Measurements from ENCODE around the gene ZNF500. TPM values are rescaled to one million over a fixed set of nuclear protein-coding genes. Genes with fewer than 3 reads are reported as not detected.
A peak's percentile ranks its signal among the peaks of the same experiment; 100 is the strongest.

The ZNF500 gene
- total RNA-seq, 1 donor from 2014 or later = 14.6 TPM

- H3K4me3 ChIP-seq (ENCODE audit: insufficient read depth, low read depth, low read length) = no peak overlapping the region
- Mint-ChIP-seq H3K27me3 (ENCODE audit: low read depth, unreplicated experiment) (no peaks in the 10 kb centered on the region), H3K4me3 (ENCODE audit: unreplicated experiment) (peak overlapping the region; percentile 31), H3K27ac (ENCODE audit: unreplicated experiment) (no peak overlapping the region), H3K4me1 (ENCODE audit: low read depth, unreplicated experiment) (no peaks in the 10 kb centered on the region), H3K9me3 (ENCODE audit: unreplicated experiment) (peaks cover 2% of the 10 kb centered on the region), H3K36me3 (ENCODE audit: low read depth, unreplicated experiment) (peaks cover 39% of the 10 kb centered on the region)
- no peak overlapping the region for H3K9ac ChIP-seq (ENCODE audit: low read length)
- H3K4me1 ChIP-seq (ENCODE audit: insufficient read depth, low read length) = no peaks in the 10 kb centered on the region
- no peaks in the 10 kb centered on the region for H3K27me3 ChIP-seq (ENCODE audit: insufficient read depth, low read length)
- H2AFZ ChIP-seq (ENCODE audit: low read depth, low read length) = no peak overlapping the region
- FAIRE-seq (no peak), DNase-seq (ENCODE audit: low read depth) (no peak)
- no peak overlapping the region for H3K4me2 ChIP-seq (ENCODE audit: low read length)
- H3K27ac ChIP-seq (ENCODE audit: low read depth, low read length) = no peak overlapping the region
- H3K79me2 ChIP-seq (ENCODE audit: insufficient read depth, low read length) = peaks cover 21% of the 10 kb centered on the region
- peaks cover 14% of the 10 kb centered on the region for H3K36me3 ChIP-seq (ENCODE audit: insufficient read depth, low read length)
- peaks cover 29% of the 10 kb centered on the region for H4K20me1 ChIP-seq (ENCODE audit: insufficient read depth, low read length)
- TF ChIP-seq, protein P1, sequence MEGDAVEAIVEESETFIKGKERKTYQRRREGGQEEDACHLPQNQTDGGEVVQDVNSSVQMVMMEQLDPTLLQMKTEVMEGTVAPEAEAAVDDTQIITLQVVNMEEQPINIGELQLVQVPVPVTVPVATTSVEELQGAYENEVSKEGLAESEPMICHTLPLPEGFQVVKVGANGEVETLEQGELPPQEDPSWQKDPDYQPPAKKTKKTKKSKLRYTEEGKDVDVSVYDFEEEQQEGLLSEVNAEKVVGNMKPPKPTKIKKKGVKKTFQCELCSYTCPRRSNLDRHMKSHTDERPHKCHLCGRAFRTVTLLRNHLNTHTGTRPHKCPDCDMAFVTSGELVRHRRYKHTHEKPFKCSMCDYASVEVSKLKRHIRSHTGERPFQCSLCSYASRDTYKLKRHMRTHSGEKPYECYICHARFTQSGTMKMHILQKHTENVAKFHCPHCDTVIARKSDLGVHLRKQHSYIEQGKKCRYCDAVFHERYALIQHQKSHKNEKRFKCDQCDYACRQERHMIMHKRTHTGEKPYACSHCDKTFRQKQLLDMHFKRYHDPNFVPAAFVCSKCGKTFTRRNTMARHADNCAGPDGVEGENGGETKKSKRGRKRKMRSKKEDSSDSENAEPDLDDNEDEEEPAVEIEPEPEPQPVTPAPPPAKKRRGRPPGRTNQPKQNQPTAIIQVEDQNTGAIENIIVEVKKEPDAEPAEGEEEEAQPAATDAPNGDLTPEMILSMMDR (IDR thresholded peaks at IDR 0.05; ENCODE audit: insufficient read depth, low read depth, low read length) = no peak
- no peak for TF ChIP-seq EZH2 (IDR thresholded peaks at IDR 0.05; ENCODE audit: insufficient read depth, low read length)
- H3K9me3 ChIP-seq (ENCODE audit: insufficient read depth, low read depth, low read length) = no peaks in the 10 kb centered on the region
Observed at GRCh38 chr16:4760221-4760910, 6.6 kb downstream of the ZNF500 start.

- Histone ChIP-seq H3K27me3 (ENCODE audit: insufficient read depth, low read length) (no peaks in the 10 kb centered on the region), H3K36me3 (ENCODE audit: insufficient read depth, low read length) (peaks cover 23% of the 10 kb centered on the region), H2AFZ (ENCODE audit: low read depth, low read length) (no peak overlapping the region), H3K4me3 (ENCODE audit: insufficient read depth, low read depth, low read length) (no peak overlapping the region), H3K4me1 (ENCODE audit: insufficient read depth, low read length) (no peaks in the 10 kb centered on the region), H3K9ac (ENCODE audit: low read length) (no peak overlapping the region), H3K79me2 (ENCODE audit: insufficient read depth, low read length) (peaks cover 5% of the 10 kb centered on the region), H3K27ac (ENCODE audit: low read depth, low read length) (no peak overlapping the region), H3K9me3 (ENCODE audit: insufficient read depth, low read depth, low read length) (no peaks in the 10 kb centered on the region), H3K4me2 (ENCODE audit: low read length) (no peak overlapping the region), H4K20me1 (ENCODE audit: insufficient read depth, low read length) (peaks cover 25% of the 10 kb centered on the region)
- DNase-seq (ENCODE audit: low read depth) (no peak), FAIRE-seq (no peak)
- Mint-ChIP-seq H3K9me3 (ENCODE audit: unreplicated experiment) (peaks cover 2% of the 10 kb centered on the region), H3K36me3 (ENCODE audit: low read depth, unreplicated experiment) (peaks cover 31% of the 10 kb centered on the region), H3K27me3 (ENCODE audit: low read depth, unreplicated experiment) (no peaks in the 10 kb centered on the region), H3K4me1 (ENCODE audit: low read depth, unreplicated experiment) (no peaks in the 10 kb centered on the region), H3K4me3 (ENCODE audit: unreplicated experiment) (no peak overlapping the region), H3K27ac (ENCODE audit: unreplicated experiment) (no peak overlapping the region)
- TF ChIP-seq EZH2 (IDR thresholded peaks at IDR 0.05; ENCODE audit: insufficient read depth, low read length) = no peak
- TF ChIP-seq, protein P1 (IDR thresholded peaks at IDR 0.05; ENCODE audit: insufficient read depth, low read depth, low read length) = no peak
Observed at GRCh38 chr16:4755687-4756086, 11.3 kb downstream of the ZNF500 start.

DNA sequence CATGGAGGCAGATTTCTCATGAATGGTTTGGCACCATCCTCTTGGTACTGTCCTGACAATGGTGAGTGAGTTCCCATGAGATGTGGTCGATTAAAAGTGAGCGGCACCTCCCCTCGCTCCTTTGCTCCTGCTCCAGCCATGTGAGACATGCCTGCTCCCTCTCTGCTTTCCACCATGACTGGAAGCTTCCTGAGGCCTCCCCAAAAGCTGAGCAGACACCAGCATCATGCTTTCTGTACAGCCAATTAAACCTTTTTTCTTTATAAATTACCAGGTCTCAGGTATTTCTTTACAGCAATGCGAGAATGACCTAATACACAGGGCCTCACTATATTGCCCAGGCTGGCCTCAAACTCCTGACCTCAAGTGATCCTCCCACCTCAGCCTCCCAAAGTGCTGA lies 12.1 kb downstream of the ZNF500 start:
- H3K4me1 Mint-ChIP-seq (ENCODE audit: low read depth, unreplicated experiment) = no peaks in the 10 kb centered on the region
- no peak overlapping the region for H3K4me3 Mint-ChIP-seq (ENCODE audit: unreplicated experiment)
- H3K36me3 Mint-ChIP-seq (ENCODE audit: low read depth, unreplicated experiment) = peaks cover 25% of the 10 kb centered on the region

More for the DNA sequence above, 12.1 kb downstream of the ZNF500 start:
- Histone ChIP-seq H4K20me1 (ENCODE audit: insufficient read depth, low read length) (peaks cover 22% of the 10 kb centered on the region), H3K36me3 (ENCODE audit: insufficient read depth, low read length) (peaks cover 20% of the 10 kb centered on the region), H3K4me2 (ENCODE audit: low read length) (no peak overlapping the region), H3K27ac (ENCODE audit: low read depth, low read length) (no peak overlapping the region), H2AFZ (ENCODE audit: low read depth, low read length) (no peak overlapping the region), H3K9ac (ENCODE audit: low read length) (no peak overlapping the region), H3K4me3 (ENCODE audit: insufficient read depth, low read depth, low read length) (no peak overlapping the region), H3K9me3 (ENCODE audit: insufficient read depth, low read depth, low read length) (no peaks in the 10 kb centered on the region), H3K79me2 (ENCODE audit: insufficient read depth, low read length) (peaks cover 5% of the 10 kb centered on the region), H3K27me3 (ENCODE audit: insufficient read depth, low read length) (no peaks in the 10 kb centered on the region), H3K4me1 (ENCODE audit: insufficient read depth, low read length) (no peaks in the 10 kb centered on the region)
- DNase-seq (ENCODE audit: low read depth) (no peak), FAIRE-seq (no peak)
- Mint-ChIP-seq H3K27me3 (ENCODE audit: low read depth, unreplicated experiment) (no peaks in the 10 kb centered on the region), H3K9me3 (ENCODE audit: unreplicated experiment) (peaks cover 2% of the 10 kb centered on the region), H3K27ac (ENCODE audit: unreplicated experiment) (no peak overlapping the region)
- no peak for TF ChIP-seq EZH2 (IDR thresholded peaks at IDR 0.05; ENCODE audit: insufficient read depth, low read length)
- TF ChIP-seq, protein P1 (IDR thresholded peaks at IDR 0.05; ENCODE audit: insufficient read depth, low read depth, low read length) = no peak

Data from astrocyte (in vitro differentiated cells and primary cell).